Colonic mucosa (tissue), 4 donors: ENCODE measurements around the gene DESI1. TPM values are rescaled to one million over a fixed set of nuclear protein-coding genes. Genes with fewer than 3 reads are reported as not detected.
A peak's percentile ranks its signal among the peaks of the same experiment; 100 is the strongest.

ENCODE experiments used
- DNase-seq: peaks from one replicate; pipeline ENCODE4 v3.0.0-alpha.2; 2020
- H3K27ac ChIP-seq: fragments of 200-600 bp; one replicate; pipeline ENCODE4 v1.8.0; 2021
- H3K27me3 ChIP-seq: fragments of 200-600 bp; one replicate; pipeline ENCODE4 v1.8.0; 2021
- H3K36me3 ChIP-seq: fragments of 200-600 bp; one replicate; pipeline ENCODE4 v1.8.0; 2021
- H3K4me1 ChIP-seq: fragments of 200-600 bp; one replicate; pipeline ENCODE4 v1.8.0; 2021; ENCODE audit warnings: mild to moderate bottlenecking
- H3K4me3 ChIP-seq: fragments of 200-600 bp; one replicate; pipeline ENCODE4 v1.8.0; 2021
- H3K9ac ChIP-seq, 2 donors: one replicate each; pipeline ENCODE4 v1.7.0; 2013; ENCODE audit warnings: control low read depth in 2 of 2, low read depth in 2 of 2, low read length in 2 of 2
- H3K9me3 ChIP-seq: fragments of 200-600 bp; one replicate; pipeline ENCODE4 v1.8.0; 2021
- CTCF ChIP-seq: fragments of 200-600 bp; IDR thresholded peaks from one replicate; pipeline ENCODE4 v1.8.0; 2022; ENCODE audit warnings: antibody characterized with exemption, mild to moderate bottlenecking
- intact Hi-C: fragments of 100-400 bp; cut with DNase I; formaldehyde crosslinking; loops from one replicate; pipeline ENCODE4 v1.14.1; 2022
- total RNA-seq, 2 donors: library from RNA; stranded (reverse); fragmentation: NEBNext Ultra II Directional in 1 of 2; extraction: Animal tissue kit (Norgen Biotek cat#: 25700) in 1 of 2; gene quantifications; one replicate each; pipeline ENCODE4 v1.2.1, GENCODE V29; 2021
- donor health status: healthy.
- donor health status: DM: no; HTN: no; CAD: no.
- donor health status: DM: no; HTN: no; CAD: no.

The DESI1 gene
- total RNA-seq, 2 donors from 2014 or later: 19.2 to 32.1 TPM

DNA sequence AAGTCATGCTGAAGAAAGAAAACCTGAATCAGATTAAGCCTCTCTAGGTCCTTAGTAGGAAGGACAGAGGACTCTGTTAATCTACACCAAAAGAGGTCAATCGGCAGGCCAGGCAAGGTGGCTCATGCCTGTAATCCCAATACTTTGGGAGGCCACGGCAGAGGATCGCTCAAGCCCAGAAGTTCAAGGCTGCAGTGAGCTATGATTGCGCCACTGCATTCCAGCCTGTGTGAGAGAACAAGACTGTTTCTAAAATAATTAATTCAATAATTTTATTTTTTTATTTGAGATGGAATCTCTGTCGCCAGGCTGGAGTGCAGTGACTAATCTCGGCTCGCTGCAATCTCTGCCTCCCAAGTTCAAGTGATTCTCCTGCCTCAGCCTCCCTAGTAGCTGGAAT lies 4.7 kb upstream of the DESI1 start:
- Histone ChIP-seq H3K27me3 (no peaks in the 10 kb centered on the region), H3K36me3 (peaks cover 18% of the 10 kb centered on the region), H3K27ac (no peak overlapping the region), H3K9ac (no peak overlapping the region), H3K4me3 (no peak overlapping the region), H3K9me3 (no peaks in the 10 kb centered on the region), H3K4me1 (peaks cover 7% of the 10 kb centered on the region)
- DNase-seq: no peak
- TF ChIP-seq CTCF: no peak
- intact Hi-C loops: no loop called here

DNA sequence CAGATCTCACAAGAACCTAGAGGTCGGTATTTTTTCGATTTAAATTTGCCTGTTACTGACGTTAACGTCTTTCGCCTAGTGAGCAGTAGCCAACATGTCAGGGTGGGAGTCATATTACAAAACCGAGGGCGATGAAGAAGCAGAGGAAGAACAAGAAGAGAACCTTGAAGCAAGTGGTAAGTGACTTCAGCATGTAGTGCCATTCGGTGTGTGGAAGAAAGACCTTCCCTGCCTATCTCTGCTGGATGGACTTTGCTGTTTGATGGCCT lies 1.0 kb upstream of the DESI1 start:
- Histone ChIP-seq H3K27me3 (no peaks in the 10 kb centered on the region), H3K9ac (peak overlapping the region; percentile 94), H3K9me3 (no peaks in the 10 kb centered on the region), H3K36me3 (peaks cover 7% of the 10 kb centered on the region), H3K27ac (peak overlapping the region; percentile 94), H3K4me3 (peak overlapping the region; percentile 98), H3K4me1 (peaks cover 17% of the 10 kb centered on the region)
- DNase-seq: no peak
- TF ChIP-seq CTCF: no peak
- intact Hi-C loops: no loop called here

DNA sequence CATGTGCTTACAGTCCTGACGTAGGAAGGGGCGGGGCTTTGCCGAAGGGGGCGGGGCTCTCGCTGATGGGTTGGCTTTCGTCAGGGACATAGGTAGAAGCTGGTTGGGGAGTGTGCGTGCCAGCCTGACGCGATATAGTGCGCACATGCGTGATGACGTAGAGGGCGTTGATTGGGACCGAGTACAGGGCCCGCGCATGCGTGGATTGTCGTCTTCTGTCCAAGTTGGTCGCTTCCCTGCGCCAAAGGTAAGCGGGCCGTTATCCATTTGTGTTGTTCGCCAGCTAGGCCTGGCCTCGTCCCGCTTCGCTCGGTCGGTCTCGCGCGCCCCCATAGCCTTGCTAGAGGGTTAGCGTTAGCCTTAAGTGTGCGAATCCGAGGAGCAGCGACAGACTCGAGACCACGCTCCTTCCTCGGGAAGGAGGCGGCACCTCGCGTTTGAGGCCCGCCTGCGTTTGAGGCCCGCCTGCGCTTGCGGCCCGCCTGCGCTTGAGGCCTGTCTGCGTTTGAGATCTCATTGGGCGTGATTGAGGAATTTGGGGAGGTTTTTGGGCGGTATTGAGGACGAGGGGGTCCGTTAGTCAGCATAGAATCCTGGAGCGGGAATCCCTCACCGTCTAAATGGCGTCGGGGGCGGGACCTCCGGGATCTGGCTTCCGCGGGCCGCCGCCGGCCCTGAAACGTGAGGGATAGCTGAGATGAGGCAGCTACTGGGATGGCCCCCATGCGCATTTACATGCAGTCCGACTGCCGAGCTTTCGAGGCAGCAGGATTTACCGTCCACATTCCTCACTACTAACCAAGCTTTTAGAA lies 462 bp upstream of the DESI1 start, which contains the start of gene XRCC6:
Gene XRCC6, plus strand, starts transcription at position 197 of the 812 bp plus-strand sequence. CDS start 710 bp downstream, outside the sequence.
- intact Hi-C loops: no loop called here
- Histone ChIP-seq H3K27me3 (no peaks in the 10 kb centered on the region), H3K36me3 (peaks cover 7% of the 10 kb centered on the region), H3K9ac (peak within 1 kb of the TSS; percentile 94 to 97), H3K27ac (peak within 1 kb of the TSS; percentile 94), H3K9me3 (no peaks in the 10 kb centered on the region), H3K4me3 (peak within 1 kb of the TSS; percentile 98), H3K4me1 (peaks cover 17% of the 10 kb centered on the region)
- TF ChIP-seq CTCF: no peak
- peak; percentile 100 for DNase-seq

DNA sequence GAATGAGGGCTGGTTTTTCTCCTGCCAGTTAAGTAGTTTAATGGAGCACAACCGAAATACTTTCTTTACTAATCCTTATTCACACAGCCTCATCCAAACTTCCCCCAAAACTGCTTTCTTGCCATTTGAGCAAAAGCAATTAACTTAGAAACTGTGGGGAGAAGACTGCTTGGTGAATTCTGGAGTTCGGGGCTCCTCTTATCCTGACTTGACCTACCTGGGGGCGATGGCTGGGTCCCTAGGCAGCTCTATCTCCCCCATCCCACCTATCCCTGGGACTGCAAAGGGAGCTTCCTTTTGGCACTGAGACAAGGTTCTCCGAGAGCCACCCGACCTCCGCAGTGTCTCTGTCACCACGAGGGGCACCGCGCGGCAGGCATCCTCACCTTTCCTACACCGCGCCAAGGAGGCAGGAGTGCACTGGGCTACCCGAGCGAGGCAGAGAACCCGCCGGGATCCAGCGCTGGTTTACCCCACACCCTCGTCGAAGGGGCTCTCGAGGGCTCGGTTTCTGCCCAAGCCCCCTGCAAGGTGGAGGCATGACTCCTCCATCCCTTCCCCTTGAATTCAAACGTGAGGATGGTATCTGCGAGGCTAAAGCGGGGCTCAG lies 759 bp downstream of the DESI1 start:
- H3K9me3 ChIP-seq: no peaks in the 10 kb centered on the region
- no peaks in the 10 kb centered on the region for H3K27me3 ChIP-seq
- intact Hi-C loops: no loop called here
- H3K27ac ChIP-seq: peak overlapping the region; percentile 94
- peaks cover 3% of the 10 kb centered on the region for H3K36me3 ChIP-seq
- peaks cover 17% of the 10 kb centered on the region for H3K4me1 ChIP-seq
- DNase-seq: peak; percentile 60
- peak overlapping the region; percentile 94 to 97 for H3K9ac ChIP-seq
- no peak for TF ChIP-seq CTCF
- H3K4me3 ChIP-seq: peak overlapping the region; percentile 98

DNA sequence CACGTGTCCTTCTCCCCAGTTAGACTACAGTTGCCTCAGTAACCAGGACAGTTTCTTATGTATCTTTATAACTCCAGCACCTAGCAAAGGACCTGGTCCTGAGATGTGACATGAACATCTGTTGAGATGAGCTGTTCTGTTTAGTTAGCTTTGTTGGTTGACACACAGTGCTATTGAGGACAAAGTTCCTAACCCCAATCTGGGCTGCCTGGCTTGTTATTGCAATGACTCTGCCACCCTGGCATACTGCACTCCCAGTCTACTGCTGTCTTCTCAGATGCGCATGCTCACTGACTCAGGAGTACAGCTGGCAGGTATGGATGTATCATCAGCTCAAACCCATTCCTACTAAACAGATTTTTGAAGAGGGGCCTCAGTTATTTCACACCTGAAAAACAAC lies 7.4 kb downstream of the DESI1 start:
- no peak overlapping the region for H3K9ac ChIP-seq
- H3K4me3 ChIP-seq: no peak overlapping the region
- no peaks in the 10 kb centered on the region for H3K4me1 ChIP-seq
- no peak for TF ChIP-seq CTCF
- H3K9me3 ChIP-seq: no peaks in the 10 kb centered on the region
- intact Hi-C loops: no loop called here
- no peak for DNase-seq
- H3K27ac ChIP-seq: no peak overlapping the region
- no peaks in the 10 kb centered on the region for H3K36me3 ChIP-seq
- H3K27me3 ChIP-seq: no peaks in the 10 kb centered on the region
